SU-DHL-6 (cell line): Measurements from ENCODE around the gene EPB41L3.

ENCODE experiments used
- CTCF ChIP-seq: fragments of 200-600 bp; sonication (generic); IDR thresholded peaks from one replicate; pipeline ENCODE4 v1.5.1; 2017; ENCODE audit warnings: antibody characterized with exemption, mild to moderate bottlenecking, low read length, moderate library complexity; ENCODE audit not compliant: insufficient read depth, poor library complexity, severe bottlenecking
- EZH2phosphoT487 ChIP-seq: fragments of 200-600 bp; sonication (generic), shearing (Covaris generic); conservative IDR thresholded peaks from 2 replicates; pipeline ENCODE4 v1.6.1; 2018; ENCODE audit warnings: mild to moderate bottlenecking, antibody characterized with exemption, low read length, moderate library complexity, mixed read lengths

- TF ChIP-seq CTCF (no peak), EZH2phosphoT487 (no peak)
These were observed 27.0 kb downstream of the EPB41L3 start for GRCh38 chr18:5516841-5517240.
